Fibroblast of pulmonary artery (primary cell): Measurements from ENCODE around the gene NRXN3.
"Not testable (repeated sequence)": the region's sequence is repeated elsewhere in the genome, so short reads cannot be mapped to it uniquely, and the experiment has no call there.

Source experiments
- DNase-seq: peaks from one replicate; pipeline ENCODE4 v3.0.0-alpha.2; 2010; ENCODE audit warnings: low read depth
- H3K4me3 ChIP-seq: replicated peaks from 2 replicates; pipeline ENCODE4 v1.5.1; 2011; ENCODE audit warnings: low read depth, mild to moderate bottlenecking, control low read depth, low read length, moderate library complexity
- CTCF ChIP-seq: IDR thresholded peaks from 2 replicates; pipeline ENCODE4 v1.5.1; 2011; ENCODE audit warnings: mild to moderate bottlenecking, control low read depth, low read length, inconsistent platforms; ENCODE audit errors: missing control alignments

Gene NRXN3

DNA sequence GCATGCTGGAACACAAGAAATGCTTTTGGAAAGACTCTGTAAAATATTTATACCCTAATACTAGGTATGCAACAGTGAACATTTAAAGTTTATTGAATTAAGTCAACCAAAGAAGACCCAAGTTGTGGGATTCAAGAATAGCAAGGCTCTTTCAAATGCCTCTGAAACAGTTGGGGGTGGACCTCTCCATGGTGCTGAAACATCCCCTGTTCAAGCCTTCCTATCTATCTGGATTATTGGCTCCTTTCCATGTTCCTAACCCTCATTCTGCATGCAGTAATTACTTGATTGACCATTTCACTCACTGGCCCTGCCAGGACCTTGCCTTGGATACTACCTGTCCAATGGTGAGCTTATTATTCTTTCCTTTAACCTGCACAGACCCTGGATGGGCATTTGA is 349.7 kb downstream of the NRXN3 start:
- no peak for TF ChIP-seq CTCF
- no peak overlapping the region for H3K4me3 ChIP-seq
- DNase-seq = peak; percentile 18

- H3K4me3 ChIP-seq = no peak overlapping the region
- DNase-seq = no peak
- TF ChIP-seq CTCF = no peak
Measured at GRCh38 chr14:78524196-78524595, 354.0 kb downstream of the NRXN3 start.

DNA sequence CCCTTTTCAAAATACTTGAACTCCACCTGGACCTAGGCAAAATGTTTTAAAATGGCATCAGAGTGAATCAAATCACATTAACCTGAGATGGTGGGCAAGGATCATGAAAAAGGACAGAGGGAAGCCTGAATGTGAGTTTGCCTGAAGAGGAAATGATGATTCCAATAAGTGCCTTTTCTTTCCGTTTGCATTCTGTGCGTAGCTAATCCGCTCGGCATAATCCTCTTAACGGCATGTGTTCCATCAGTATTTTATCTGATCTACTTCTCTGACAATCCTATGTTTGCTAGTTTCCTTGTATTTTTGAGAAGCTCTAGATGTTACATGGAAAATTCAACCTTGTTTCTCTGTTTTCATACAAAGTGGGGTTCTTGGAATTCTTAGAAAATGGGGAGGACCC is 354.6 kb downstream of the NRXN3 start:
- no peak for TF ChIP-seq CTCF
- DNase-seq = no peak
- no peak overlapping the region for H3K4me3 ChIP-seq

GRCh38 chr14:78530078-78530477 is 359.9 kb downstream of the NRXN3 start:
- H3K4me3 ChIP-seq = no peak overlapping the region
- peak; percentile 14 for DNase-seq
- TF ChIP-seq CTCF = no peak

DNA sequence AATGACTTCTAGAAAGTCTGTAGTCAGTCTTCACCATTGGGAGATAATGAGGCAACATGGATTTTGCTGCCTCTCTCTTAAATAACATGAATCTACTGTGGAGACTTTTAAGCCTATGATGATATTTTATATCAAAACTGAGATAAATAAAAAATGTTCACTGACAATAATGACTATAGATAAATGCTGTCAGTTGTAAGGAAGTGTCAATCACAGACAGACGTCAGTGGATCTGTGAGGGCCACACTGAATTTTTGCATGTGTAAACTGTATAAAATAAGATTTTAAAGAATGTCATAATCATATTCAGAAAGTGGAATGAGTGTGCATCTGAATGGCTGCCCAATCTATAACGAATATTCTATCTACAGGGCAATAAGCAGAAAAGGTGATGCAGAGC is 364.0 kb downstream of the NRXN3 start:
- no peak for TF ChIP-seq CTCF
- DNase-seq = no peak
- H3K4me3 ChIP-seq = no peak overlapping the region

- H3K4me3 ChIP-seq = no peak overlapping the region
- DNase-seq = no peak
- no peak for TF ChIP-seq CTCF
Measured at GRCh38 chr14:78535041-78535440, 364.9 kb downstream of the NRXN3 start.

DNA sequence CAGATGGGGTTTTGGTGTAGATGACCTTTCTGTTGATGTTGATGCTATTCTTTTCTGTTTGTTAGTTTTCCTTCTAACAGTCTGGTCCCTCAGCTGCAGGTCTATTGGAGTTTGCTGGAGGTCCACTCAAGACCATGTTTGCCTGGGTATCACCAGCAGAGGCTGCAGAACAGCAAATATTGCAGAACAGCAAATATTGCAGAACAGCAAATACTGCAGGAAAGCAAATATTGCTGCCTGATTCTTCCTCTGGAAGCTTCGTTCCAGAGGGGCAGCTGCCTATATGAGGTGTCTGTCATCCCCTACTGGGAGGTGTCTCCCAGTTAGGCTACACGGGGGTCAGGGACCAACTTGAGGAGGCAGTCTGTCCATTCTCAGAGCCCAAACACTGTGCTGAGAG is 371.6 kb downstream of the NRXN3 start:
- not testable (repeated sequence) for DNase-seq, H3K4me3 ChIP-seq

GRCh38 chr14:78543433-78543832 is 373.3 kb downstream of the NRXN3 start:
- no peak for TF ChIP-seq CTCF
- no peak overlapping the region for H3K4me3 ChIP-seq
- no peak for DNase-seq
